ENCODE measurements around the gene SLC6A4.

The SLC6A4 gene

DNA sequence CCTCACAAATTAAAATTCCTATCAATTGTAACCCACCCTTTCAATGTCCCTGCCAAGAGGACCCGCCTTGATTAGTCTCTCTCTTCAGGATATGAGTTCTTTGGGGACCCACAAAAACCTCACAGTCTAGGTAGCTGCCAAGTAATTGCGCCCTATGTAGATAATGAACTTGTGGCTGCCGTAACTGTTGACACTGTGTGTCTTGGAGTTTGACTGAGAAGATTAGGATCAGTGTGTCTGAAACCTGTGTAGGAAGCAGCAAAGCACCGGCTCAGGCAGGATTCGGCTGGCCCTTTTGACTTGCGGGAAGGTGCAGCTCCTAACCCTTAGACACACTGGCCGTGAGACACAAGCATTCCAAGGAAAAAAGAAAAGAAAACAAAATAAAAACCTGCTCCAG is 17.8 kb upstream of the SLC6A4 start:
- Histone ChIP-seq H3K9ac (ENCODE audit: low read depth, low read length) (no peak overlapping the region), H3K9me3 (ENCODE audit: insufficient read depth, low read depth, low read length) (no peaks in the 10 kb centered on the region), H3K4me3 (ENCODE audit: low read length) (no peak overlapping the region), H3K27me3 (ENCODE audit: insufficient read depth, low read length) (no peaks in the 10 kb centered on the region), H3K36me3 (ENCODE audit: insufficient read depth, low read depth, low read length) (peaks cover 33% of the 10 kb centered on the region), H3K27ac (ENCODE audit: low read length) (no peak overlapping the region), H3K4me1 (ENCODE audit: insufficient read depth, low read length) (no peaks in the 10 kb centered on the region)

- Histone ChIP-seq H3K27me3 (ENCODE audit: insufficient read depth, low read length) (no peaks in the 10 kb centered on the region), H3K9ac (ENCODE audit: low read depth, low read length) (no peak overlapping the region), H3K4me1 (ENCODE audit: insufficient read depth, low read length) (no peaks in the 10 kb centered on the region), H3K36me3 (ENCODE audit: insufficient read depth, low read depth, low read length) (peaks cover 40% of the 10 kb centered on the region), H3K9me3 (ENCODE audit: insufficient read depth, low read depth, low read length) (no peaks in the 10 kb centered on the region), H3K4me3 (ENCODE audit: low read length) (no peak overlapping the region), H3K27ac (ENCODE audit: low read length) (no peak overlapping the region)
Observed at GRCh38 chr17:30251931-30252330, 16.4 kb upstream of the SLC6A4 start.

DNA sequence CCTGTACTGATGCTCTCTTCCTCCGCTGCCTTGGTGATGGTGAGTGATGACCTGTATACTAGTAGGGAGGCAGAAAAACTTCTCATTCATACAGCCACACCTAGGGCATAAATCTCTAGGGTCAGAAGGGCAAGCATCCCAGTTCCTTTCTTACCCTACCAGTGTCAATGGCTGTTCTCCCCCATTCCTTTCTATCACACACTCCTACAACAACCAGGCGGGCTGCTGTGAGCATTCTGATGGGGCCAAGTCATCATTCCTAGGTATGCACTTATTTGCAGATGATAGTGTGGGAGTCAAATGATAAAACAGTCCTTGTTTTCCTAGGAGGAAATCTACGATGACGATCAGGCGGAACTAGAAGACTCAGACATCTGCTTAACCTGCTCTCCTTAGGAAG is 14.0 kb upstream of the SLC6A4 start:
- Histone ChIP-seq H3K27ac (ENCODE audit: low read length) (no peak overlapping the region), H3K9ac (ENCODE audit: low read depth, low read length) (no peak overlapping the region), H3K36me3 (ENCODE audit: insufficient read depth, low read depth, low read length) (peaks cover 43% of the 10 kb centered on the region), H3K4me1 (ENCODE audit: insufficient read depth, low read length) (no peaks in the 10 kb centered on the region), H3K9me3 (ENCODE audit: insufficient read depth, low read depth, low read length) (no peaks in the 10 kb centered on the region), H3K27me3 (ENCODE audit: insufficient read depth, low read length) (no peaks in the 10 kb centered on the region), H3K4me3 (ENCODE audit: low read length) (no peak overlapping the region)

GRCh38 chr17:30248786-30249185 is 13.3 kb upstream of the SLC6A4 start:
- Histone ChIP-seq H3K4me1 (ENCODE audit: insufficient read depth, low read length) (no peaks in the 10 kb centered on the region), H3K9me3 (ENCODE audit: insufficient read depth, low read depth, low read length) (no peaks in the 10 kb centered on the region), H3K9ac (ENCODE audit: low read depth, low read length) (no peak overlapping the region), H3K4me3 (ENCODE audit: low read length) (no peak overlapping the region), H3K36me3 (ENCODE audit: insufficient read depth, low read depth, low read length) (peaks cover 43% of the 10 kb centered on the region), H3K27ac (ENCODE audit: low read length) (no peak overlapping the region), H3K27me3 (ENCODE audit: insufficient read depth, low read length) (no peaks in the 10 kb centered on the region)

DNA sequence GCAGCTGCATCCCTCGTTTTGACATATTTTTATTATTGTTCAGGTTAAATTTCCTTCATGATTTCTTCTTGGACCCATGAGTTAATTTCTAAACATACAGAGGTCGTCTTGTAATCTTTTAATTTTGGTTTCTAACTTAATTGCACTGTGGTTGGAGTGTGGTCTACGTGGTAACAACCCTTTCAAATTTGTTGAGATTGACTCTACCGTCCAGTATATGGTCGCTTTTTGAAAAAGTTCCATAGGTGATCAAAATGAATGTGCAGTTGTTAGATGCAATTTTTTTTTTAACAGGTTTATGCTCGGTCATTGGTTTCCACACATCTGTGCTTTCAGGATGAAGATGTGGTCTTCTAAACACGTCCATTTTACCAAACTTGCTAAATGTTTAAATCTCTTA is 11.0 kb upstream of the SLC6A4 start:
- no peak overlapping the region for H3K9ac ChIP-seq (ENCODE audit: low read depth, low read length)
- H3K27ac ChIP-seq (ENCODE audit: low read length), result no peak overlapping the region
- peaks cover 37% of the 10 kb centered on the region for H3K36me3 ChIP-seq (ENCODE audit: insufficient read depth, low read depth, low read length)

GRCh38 chr17:30244853-30245385 is 9.4 kb upstream of the SLC6A4 start:
- H3K27ac ChIP-seq (ENCODE audit: low read length), result no peak overlapping the region
- no peak overlapping the region for H3K4me3 ChIP-seq (ENCODE audit: low read length)
- H3K36me3 ChIP-seq (ENCODE audit: insufficient read depth, low read depth, low read length), result peaks cover 35% of the 10 kb centered on the region
- H3K4me1 ChIP-seq (ENCODE audit: insufficient read depth, low read length), result no peaks in the 10 kb centered on the region
- peaks cover 4% of the 10 kb centered on the region; the same call in 1 of the 2 replicates for H3K27me3 ChIP-seq (ENCODE audit: insufficient read depth, low read length)
- no peak overlapping the region for H3K9ac ChIP-seq (ENCODE audit: low read depth, low read length)
- no peaks in the 10 kb centered on the region for H3K9me3 ChIP-seq (ENCODE audit: insufficient read depth, low read depth, low read length)

More for the DNA sequence above, 11.0 kb upstream of the SLC6A4 start:
- H3K9me3 ChIP-seq (ENCODE audit: insufficient read depth, low read depth, low read length), result no peaks in the 10 kb centered on the region
- H3K27me3 ChIP-seq (ENCODE audit: insufficient read depth, low read length), result no peaks in the 10 kb centered on the region
- no peaks in the 10 kb centered on the region for H3K4me1 ChIP-seq (ENCODE audit: insufficient read depth, low read length)
- no peak overlapping the region for H3K4me3 ChIP-seq (ENCODE audit: low read length)

DNA sequence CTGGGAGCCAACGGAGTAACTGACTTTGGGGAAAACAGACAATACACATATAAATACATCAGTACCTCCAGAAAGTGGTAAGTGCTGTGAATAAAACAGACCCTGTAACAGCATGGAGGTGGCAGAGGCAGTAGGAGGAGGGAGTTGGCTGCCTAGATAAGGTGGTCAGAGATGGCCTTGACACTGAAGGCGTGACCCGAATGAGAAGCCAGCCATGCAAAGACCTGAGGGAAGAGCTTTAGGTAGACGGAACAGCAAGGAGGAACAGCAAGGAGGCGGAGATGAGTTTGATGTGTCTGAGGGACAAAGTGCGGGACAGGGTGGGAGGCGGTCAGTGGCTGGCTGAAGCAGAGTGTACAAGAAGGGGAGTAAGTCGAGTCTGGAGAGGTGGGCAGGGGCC is 8.1 kb upstream of the SLC6A4 start:
- H3K4me3 ChIP-seq (ENCODE audit: low read length), result no peak overlapping the region
- no peak overlapping the region for H3K27ac ChIP-seq (ENCODE audit: low read length)
- H3K9ac ChIP-seq (ENCODE audit: low read depth, low read length), result no peak overlapping the region
- no peaks in the 10 kb centered on the region for H3K9me3 ChIP-seq (ENCODE audit: insufficient read depth, low read depth, low read length)
- H3K4me1 ChIP-seq (ENCODE audit: insufficient read depth, low read length), result peaks cover 5% of the 10 kb centered on the region
- peaks cover 22% of the 10 kb centered on the region for H3K36me3 ChIP-seq (ENCODE audit: insufficient read depth, low read depth, low read length)
- peaks cover 17% of the 10 kb centered on the region for H3K27me3 ChIP-seq (ENCODE audit: insufficient read depth, low read length)

- Histone ChIP-seq H3K9me3 (ENCODE audit: insufficient read depth, low read depth, low read length) (no peaks in the 10 kb centered on the region), H3K27me3 (ENCODE audit: insufficient read depth, low read length) (peaks cover 23% of the 10 kb centered on the region), H3K9ac (ENCODE audit: low read depth, low read length) (no peak overlapping the region), H3K27ac (ENCODE audit: low read length) (no peak overlapping the region), H3K36me3 (ENCODE audit: insufficient read depth, low read depth, low read length) (peaks cover 16% of the 10 kb centered on the region), H3K4me1 (ENCODE audit: insufficient read depth, low read length) (peaks cover 5% of the 10 kb centered on the region), H3K4me3 (ENCODE audit: low read length) (no peak overlapping the region)
Observed at GRCh38 chr17:30243002-30243401, 7.5 kb upstream of the SLC6A4 start.

DNA sequence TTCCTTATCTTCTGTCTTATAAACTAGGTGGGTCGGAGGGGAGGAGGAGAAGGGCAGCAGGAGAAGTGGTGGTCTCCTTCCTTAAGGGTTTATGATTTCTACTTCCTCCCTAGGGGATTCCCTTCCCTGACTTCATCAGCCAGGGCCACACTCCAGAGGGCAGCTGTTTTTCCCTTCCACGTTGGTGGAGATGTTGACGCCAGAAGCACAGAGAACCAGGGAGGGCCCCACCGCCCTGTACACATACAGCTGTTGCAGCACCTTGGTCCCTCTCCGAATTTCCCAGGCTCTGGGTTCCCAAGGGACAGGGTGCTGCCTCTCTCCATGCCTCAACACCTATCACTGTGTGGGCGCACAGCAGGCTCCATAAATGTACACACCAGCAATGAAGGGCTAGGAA is 5.6 kb upstream of the SLC6A4 start:
- Histone ChIP-seq H3K9me3 (ENCODE audit: insufficient read depth, low read depth, low read length) (no peaks in the 10 kb centered on the region), H3K27me3 (ENCODE audit: insufficient read depth, low read length) (peaks cover 41% of the 10 kb centered on the region), H3K4me3 (ENCODE audit: low read length) (no peak overlapping the region), H3K9ac (ENCODE audit: low read depth, low read length) (no peak overlapping the region), H3K27ac (ENCODE audit: low read length) (no peak overlapping the region), H3K4me1 (ENCODE audit: insufficient read depth, low read length) (peaks cover 5% of the 10 kb centered on the region), H3K36me3 (ENCODE audit: insufficient read depth, low read depth, low read length) (no peaks in the 10 kb centered on the region)

GRCh38 chr17:30240177-30240576 is 4.7 kb upstream of the SLC6A4 start:
- Histone ChIP-seq H3K27ac (ENCODE audit: low read length) (no peak overlapping the region), H3K4me3 (ENCODE audit: low read length) (no peak overlapping the region), H3K36me3 (ENCODE audit: insufficient read depth, low read depth, low read length) (no peaks in the 10 kb centered on the region), H3K4me1 (ENCODE audit: insufficient read depth, low read length) (peaks cover 5% of the 10 kb centered on the region), H3K27me3 (ENCODE audit: insufficient read depth, low read length) (peaks cover 49% of the 10 kb centered on the region), H3K9ac (ENCODE audit: low read depth, low read length) (no peak overlapping the region), H3K9me3 (ENCODE audit: insufficient read depth, low read depth, low read length) (no peaks in the 10 kb centered on the region)

GRCh38 chr17:30239089-30239462 is 3.6 kb upstream of the SLC6A4 start:
- no peaks in the 10 kb centered on the region for H3K9me3 ChIP-seq (ENCODE audit: insufficient read depth, low read depth, low read length)
- peaks cover 5% of the 10 kb centered on the region for H3K4me1 ChIP-seq (ENCODE audit: insufficient read depth, low read length)
- H3K36me3 ChIP-seq (ENCODE audit: insufficient read depth, low read depth, low read length), result no peaks in the 10 kb centered on the region
- H3K27me3 ChIP-seq (ENCODE audit: insufficient read depth, low read length), result peaks cover 60% of the 10 kb centered on the region
- no peak overlapping the region for H3K27ac ChIP-seq (ENCODE audit: low read length)
- H3K9ac ChIP-seq (ENCODE audit: low read depth, low read length), result no peak overlapping the region; the same call in 1 of the 2 replicates
- peak overlapping the region; percentile 62; the same call in 1 of the 2 replicates for H3K4me3 ChIP-seq (ENCODE audit: low read length)

DNA sequence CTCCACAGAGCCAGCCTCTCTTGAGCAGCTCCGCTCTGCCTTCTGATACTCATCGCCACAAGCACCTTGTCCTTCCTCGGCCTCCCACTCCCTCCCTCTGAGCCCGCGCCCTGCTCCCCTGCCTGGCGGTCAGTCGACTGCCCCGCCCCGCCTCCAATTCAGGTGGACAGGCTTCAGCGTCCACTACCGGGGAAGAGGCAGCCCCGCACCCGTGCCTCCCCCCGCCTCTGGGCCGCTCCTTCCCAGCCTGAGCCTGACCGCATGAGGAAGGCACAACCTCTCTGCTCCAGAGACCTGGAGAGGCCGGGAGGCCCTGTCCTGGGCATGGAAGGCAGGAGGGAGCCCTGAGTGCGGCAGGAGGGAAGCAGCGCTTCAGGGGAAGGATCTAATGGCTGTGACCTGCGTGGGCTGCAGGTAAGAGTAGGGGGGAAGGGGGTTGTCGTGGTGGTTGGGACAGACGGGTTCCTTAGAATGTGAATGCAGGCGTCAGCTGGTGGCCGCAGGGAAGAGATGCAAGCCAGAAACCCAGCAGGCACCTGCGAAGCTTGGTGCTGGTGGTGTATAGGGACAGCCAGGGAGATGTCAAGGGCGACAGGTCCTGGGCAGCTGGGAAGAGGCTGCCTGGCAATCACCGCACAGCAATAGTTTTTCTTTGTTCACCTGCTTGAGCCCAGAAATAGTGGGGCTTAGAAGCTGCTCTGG is 3.0 kb upstream of the SLC6A4 start:
- Histone ChIP-seq H3K27me3 (ENCODE audit: insufficient read depth, low read length) (peaks cover 66% of the 10 kb centered on the region), H3K9ac (ENCODE audit: low read depth, low read length) (peak overlapping the region; percentile 11; the same call in 1 of the 2 replicates)

More for the DNA sequence above, 3.0 kb upstream of the SLC6A4 start:
- Histone ChIP-seq H3K9me3 (ENCODE audit: insufficient read depth, low read depth, low read length) (no peaks in the 10 kb centered on the region), H3K36me3 (ENCODE audit: insufficient read depth, low read depth, low read length) (no peaks in the 10 kb centered on the region), H3K4me3 (ENCODE audit: low read length) (peak overlapping the region; percentile 62; the same call in 1 of the 2 replicates), H3K27ac (ENCODE audit: low read length) (no peak overlapping the region), H3K4me1 (ENCODE audit: insufficient read depth, low read length) (peaks cover 5% of the 10 kb centered on the region)
